ENCODE data around the gene KAZN.

Gene KAZN

DNA sequence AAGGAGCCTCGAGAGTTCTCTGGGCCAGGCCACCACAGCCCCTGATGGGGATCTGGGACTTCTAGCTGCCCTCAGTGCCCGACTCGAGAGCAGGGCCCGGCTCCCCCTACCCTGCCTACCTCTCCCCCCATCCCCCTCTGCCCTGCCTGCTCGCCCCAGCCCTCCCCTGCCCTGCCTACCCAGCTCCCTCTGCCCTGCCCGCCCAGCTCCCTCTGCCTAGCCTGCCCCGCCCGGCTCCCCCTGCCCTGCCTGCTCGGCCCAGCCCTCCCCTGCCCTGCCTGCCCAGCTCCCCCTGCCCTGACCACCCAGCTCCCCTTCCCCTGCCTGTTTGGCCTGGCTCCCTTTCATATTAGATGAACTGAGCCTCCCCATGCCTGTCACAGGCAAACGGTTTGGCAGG lies 437.6 kb downstream of the KAZN start:
- H3K4me1 ChIP-seq (ENCODE audit: control insufficient read depth, insufficient read depth, low read length), result no peaks in the 10 kb centered on the region
- H3K27ac ChIP-seq (ENCODE audit: extremely low read depth, low read depth, low read length), result no peak overlapping the region
- H3K9me3 ChIP-seq (ENCODE audit: control insufficient read depth, insufficient read depth, low read depth, low read length), result no peaks in the 10 kb centered on the region
- H3K4me3 ChIP-seq (ENCODE audit: low read depth, low read length), result no peak overlapping the region
- ChIA-PET CTCF (interaction anchor here (0.7 to 1.5 kb wide), 3 partner anchors 8 to 941 kb away, joined by 3 to 6 read pairs (median 3); no protein-coding TSS in a partner anchor), POLR2A (no interaction called here)
- H3K36me3 ChIP-seq (ENCODE audit: control insufficient read depth in 2 of 2, insufficient read depth in 1 of 2, low read length in 2 of 2), result peaks cover 0 to 31% of the 10 kb centered on the region in 2 experiments; a peak in 1 of 3 replicates
- no peak for TF ChIP-seq REST (tag by site-specific recombination; IDR thresholded peaks at IDR 0.05)
- TF ChIP-seq GFI1B (tag by site-specific recombination; IDR thresholded peaks at IDR 0.05), result no peak
- TF ChIP-seq ZBTB21 (tag by site-specific recombination; IDR thresholded peaks at IDR 0.05), result no peak
- TF ChIP-seq, protein P1, sequence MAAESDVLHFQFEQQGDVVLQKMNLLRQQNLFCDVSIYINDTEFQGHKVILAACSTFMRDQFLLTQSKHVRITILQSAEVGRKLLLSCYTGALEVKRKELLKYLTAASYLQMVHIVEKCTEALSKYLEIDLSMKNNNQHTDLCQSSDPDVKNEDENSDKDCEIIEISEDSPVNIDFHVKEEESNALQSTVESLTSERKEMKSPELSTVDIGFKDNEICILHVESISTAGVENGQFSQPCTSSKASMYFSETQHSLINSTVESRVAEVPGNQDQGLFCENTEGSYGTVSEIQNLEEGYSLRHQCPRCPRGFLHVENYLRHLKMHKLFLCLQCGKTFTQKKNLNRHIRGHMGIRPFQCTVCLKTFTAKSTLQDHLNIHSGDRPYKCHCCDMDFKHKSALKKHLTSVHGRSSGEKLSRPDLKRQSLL (tag by site-specific recombination; IDR thresholded peaks at IDR 0.05), result no peak
- TF ChIP-seq ZNF514 (tag by site-specific recombination; IDR thresholded peaks at IDR 0.05), result no peak

- Histone ChIP-seq H3K4me3 (ENCODE audit: low read depth, low read length) (no peak overlapping the region), H3K9me3 (ENCODE audit: control insufficient read depth, insufficient read depth, low read depth, low read length) (no peaks in the 10 kb centered on the region), H3K27ac (ENCODE audit: extremely low read depth, low read depth, low read length) (no peak overlapping the region), H3K36me3 (ENCODE audit: control insufficient read depth in 2 of 2, insufficient read depth in 1 of 2, low read length in 2 of 2) (peaks cover 0 to 31% of the 10 kb centered on the region in 2 experiments; a peak in 1 of 3 replicates), H3K4me1 (ENCODE audit: control insufficient read depth, insufficient read depth, low read length) (no peaks in the 10 kb centered on the region)
- POLR2A ChIA-PET, result no interaction called here
- CTCF ChIA-PET, result interaction anchor here (0.5 to 2.6 kb wide), 16 partner anchors 8 to 1049 kb away, joined by 3 to 16 read pairs (median 3); no protein-coding TSS in a partner anchor
- TF ChIP-seq ZNF837 (tag by site-specific recombination; IDR thresholded peaks at IDR 0.05) (no peak), ZBTB20 (tag by site-specific recombination; IDR thresholded peaks at IDR 0.05) (no peak), ZBTB21 (tag by site-specific recombination; IDR thresholded peaks at IDR 0.05) (no peak), ZEB2 (tag by site-specific recombination; IDR thresholded peaks at IDR 0.05) (peak; percentile 67), KLF1 (tag by site-specific recombination; IDR thresholded peaks at IDR 0.05) (no peak), SCRT2 (tag by site-specific recombination; IDR thresholded peaks at IDR 0.05) (no peak), ZSCAN5A (tag by site-specific recombination; IDR thresholded peaks at IDR 0.05) (no peak), ZNF580 (tag by site-specific recombination; IDR thresholded peaks at IDR 0.05) (peak; percentile 81), ZNF792 (tag by site-specific recombination; IDR thresholded peaks at IDR 0.05) (peak; percentile 100), ZNF600 (tag by site-specific recombination; IDR thresholded peaks at IDR 0.05) (0 out of 2 replicates have a peak, but pooled peaks have one; percentile 38), ZNF292 (tag by site-specific recombination; IDR thresholded peaks at IDR 0.05; ENCODE audit: borderline replicate concordance, low read depth) (no peak), ZNF664 (tag by site-specific recombination; IDR thresholded peaks at IDR 0.05) (peak; percentile 98), ZNF146 (tag by site-specific recombination; IDR thresholded peaks at IDR 0.05) (0 out of 2 replicates have a peak, but pooled peaks have one; percentile 28), ZSCAN30 (tag by site-specific recombination; IDR thresholded peaks at IDR 0.05) (peak; percentile 91), ZNF521 (tag by site-specific recombination; IDR thresholded peaks at IDR 0.05) (no peak)
- TF ChIP-seq, protein P2, sequence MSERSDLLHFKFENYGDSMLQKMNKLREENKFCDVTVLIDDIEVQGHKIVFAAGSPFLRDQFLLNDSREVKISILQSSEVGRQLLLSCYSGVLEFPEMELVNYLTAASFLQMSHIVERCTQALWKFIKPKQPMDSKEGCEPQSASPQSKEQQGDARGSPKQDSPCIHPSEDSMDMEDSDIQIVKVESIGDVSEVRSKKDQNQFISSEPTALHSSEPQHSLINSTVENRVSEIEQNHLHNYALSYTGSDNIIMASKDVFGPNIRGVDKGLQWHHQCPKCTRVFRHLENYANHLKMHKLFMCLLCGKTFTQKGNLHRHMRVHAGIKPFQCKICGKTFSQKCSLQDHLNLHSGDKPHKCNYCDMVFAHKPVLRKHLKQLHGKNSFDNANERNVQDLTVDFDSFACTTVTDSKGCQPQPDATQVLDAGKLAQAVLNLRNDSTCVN (tag by site-specific recombination; optimal IDR thresholded peaks at IDR 0.05), result no peak
- TF ChIP-seq, protein P3, sequence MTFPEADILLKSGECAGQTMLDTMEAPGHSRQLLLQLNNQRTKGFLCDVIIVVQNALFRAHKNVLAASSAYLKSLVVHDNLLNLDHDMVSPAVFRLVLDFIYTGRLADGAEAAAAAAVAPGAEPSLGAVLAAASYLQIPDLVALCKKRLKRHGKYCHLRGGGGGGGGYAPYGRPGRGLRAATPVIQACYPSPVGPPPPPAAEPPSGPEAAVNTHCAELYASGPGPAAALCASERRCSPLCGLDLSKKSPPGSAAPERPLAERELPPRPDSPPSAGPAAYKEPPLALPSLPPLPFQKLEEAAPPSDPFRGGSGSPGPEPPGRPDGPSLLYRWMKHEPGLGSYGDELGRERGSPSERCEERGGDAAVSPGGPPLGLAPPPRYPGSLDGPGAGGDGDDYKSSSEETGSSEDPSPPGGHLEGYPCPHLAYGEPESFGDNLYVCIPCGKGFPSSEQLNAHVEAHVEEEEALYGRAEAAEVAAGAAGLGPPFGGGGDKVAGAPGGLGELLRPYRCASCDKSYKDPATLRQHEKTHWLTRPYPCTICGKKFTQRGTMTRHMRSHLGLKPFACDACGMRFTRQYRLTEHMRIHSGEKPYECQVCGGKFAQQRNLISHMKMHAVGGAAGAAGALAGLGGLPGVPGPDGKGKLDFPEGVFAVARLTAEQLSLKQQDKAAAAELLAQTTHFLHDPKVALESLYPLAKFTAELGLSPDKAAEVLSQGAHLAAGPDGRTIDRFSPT (tag by site-specific recombination; IDR thresholded peaks at IDR 0.05), result 0 out of 2 replicates have a peak, but pooled peaks have one; percentile 17
- TF ChIP-seq, protein P4, sequence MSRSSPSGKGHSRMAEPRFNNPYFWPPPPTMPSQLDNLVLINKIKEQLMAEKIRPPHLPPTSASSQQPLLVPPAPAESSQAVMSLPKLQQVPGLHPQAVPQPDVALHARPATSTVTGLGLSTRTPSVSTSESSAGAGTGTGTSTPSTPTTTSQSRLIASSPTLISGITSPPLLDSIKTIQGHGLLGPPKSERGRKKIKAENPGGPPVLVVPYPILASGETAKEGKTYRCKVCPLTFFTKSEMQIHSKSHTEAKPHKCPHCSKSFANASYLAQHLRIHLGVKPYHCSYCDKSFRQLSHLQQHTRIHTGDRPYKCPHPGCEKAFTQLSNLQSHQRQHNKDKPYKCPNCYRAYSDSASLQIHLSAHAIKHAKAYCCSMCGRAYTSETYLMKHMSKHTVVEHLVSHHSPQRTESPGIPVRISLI (tag by site-specific recombination; IDR thresholded peaks at IDR 0.05), result 0 out of 2 replicates have a peak, but pooled peaks have one; percentile 18
Observed at GRCh38 chr1:15038232-15039016, 439.9 kb downstream of the KAZN start.

All from HEK293 (cell line).